Uterus (tissue), 4 donors: Measurements from ENCODE around the gene TRIM34. TPM values are rescaled to one million over a fixed set of nuclear protein-coding genes. Genes with fewer than 3 reads are reported as not detected.
"Not testable (repeated sequence)": the region's sequence is repeated elsewhere in the genome, so short reads cannot be mapped to it uniquely, and the experiment has no call there.

Source experiments
- DNase-seq, 2 donors: peaks; one replicate each; pipeline ENCODE4 v3.0.0-alpha.2; 2019 to 2020
- H3K27ac ChIP-seq, 2 donors: fragments of 200-600 bp; sonication (generic); 1 replicate in 1 of 2; 2 replicates in 1 of 2; pipeline ENCODE4 v1.5.1; 2016 to 2018
- H3K27me3 ChIP-seq, 2 donors: fragments of 200-600 bp; sonication (generic); one replicate each; pipeline ENCODE4 v1.5.1; 2018 to 2019; ENCODE audit warnings: control low read depth in 1 of 2
- H3K36me3 ChIP-seq, 2 donors: fragments of 200-600 bp; sonication (generic); one replicate each; pipeline ENCODE4 v1.5.1; 2019; ENCODE audit warnings: control low read depth in 1 of 2
- H3K4me1 ChIP-seq, 2 donors: fragments of 200-600 bp; sonication (generic); one replicate each; pipeline ENCODE4 v1.5.1; 2018 to 2019; ENCODE audit warnings: control low read depth in 1 of 2
- H3K4me3 ChIP-seq, 2 donors: fragments of 200-600 bp; sonication (generic); 1 replicate in 1 of 2; 2 replicates in 1 of 2; pipeline ENCODE4 v1.5.1; 2018 to 2019; ENCODE audit warnings: mild to moderate bottlenecking in 1 of 2
- H3K9me3 ChIP-seq, 2 donors: fragments of 200-600 bp; sonication (generic); one replicate each; pipeline ENCODE4 v1.5.1; 2019; ENCODE audit warnings: control low read depth in 1 of 2
- CTCF ChIP-seq, 4 experiments: fragments of 200-600 bp in 2 of 4; fragments of 450-650 bp in 2 of 4; sonication (generic) in 2 of 4; IDR thresholded peaks; one replicate each; pipeline ENCODE4 v1.5.1; 2016 to 2019; ENCODE audit warnings: antibody characterized with exemption in 4 of 4, mild to moderate bottlenecking in 2 of 4, moderate library complexity in 1 of 4
- POLR2A ChIP-seq, 2 donors: fragments of 450-650 bp; IDR thresholded peaks; one replicate each; pipeline ENCODE4 v1.6.1; 2016; ENCODE audit warnings: antibody characterized with exemption in 2 of 2, mild to moderate bottlenecking in 1 of 2, moderate library complexity in 1 of 2
- intact Hi-C: fragments of 100-400 bp; cut with DNase I; formaldehyde crosslinking; loops from one replicate; pipeline ENCODE4 v1.15.1; 2023; ENCODE audit warnings: low total_unique reads
- total RNA-seq, 4 donors: library from RNA; depleted of rRNA in 3 of 4; stranded (reverse); fragments of >200 nt in 3 of 4; gene quantifications; one replicate each; pipeline versions ENCODE4 v1.1.0 to v1.2.4, GENCODE V29; 2014 to 2023
- donor health status: DM: yes; HTN: yes; CAD: no.

Gene TRIM34
- total RNA-seq, 4 donors from 2014 or later: 1.5 to 12.2 (median 6.0) TPM

- H3K4me1 ChIP-seq: no peaks in the 10 kb centered on the region
- intact Hi-C loops: no loop called here
- TF ChIP-seq CTCF (IDR thresholded peaks at IDR 0.05) (no peak), POLR2A (IDR thresholded peaks at IDR 0.05) (peak; percentile 15 to 42)
- H3K27me3 ChIP-seq: no peaks in the 10 kb centered on the region
- H3K4me3 ChIP-seq: peak overlapping the region; percentile 41 to 47
- H3K9me3 ChIP-seq: no peaks in the 10 kb centered on the region
- H3K36me3 ChIP-seq: no peaks in the 10 kb centered on the region
- peak overlapping the region; percentile 86 to 98 for H3K27ac ChIP-seq
- peak in 1 of 2 donors; percentile 33 for DNase-seq
These were observed 65.9 kb downstream of the TRIM34 start for GRCh38 chr11:5690736-5691135.

GRCh38 chr11:5691238-5691963 lies 66.6 kb downstream of the TRIM34 start:
- intact Hi-C loops, H3K9me3 ChIP-seq, DNase-seq, H3K36me3 ChIP-seq, H3K27me3 ChIP-seq, H3K4me1 ChIP-seq: not testable (repeated sequence)
- Histone ChIP-seq H3K4me3 (peak overlapping the region; percentile 41 to 47), H3K27ac (peak overlapping the region; percentile 86 to 98)

GRCh38 chr11:5691964-5692361 lies 67.2 kb downstream of the TRIM34 start:
- Histone ChIP-seq H3K36me3 (no peaks in the 10 kb centered on the region), H3K4me3 (no peak overlapping the region), H3K27ac (peak overlapping the region; percentile 46 to 98), H3K4me1 (no peaks in the 10 kb centered on the region), H3K9me3 (no peaks in the 10 kb centered on the region), H3K27me3 (no peaks in the 10 kb centered on the region)
- no peak for TF ChIP-seq POLR2A (IDR thresholded peaks at IDR 0.05)
- TF ChIP-seq CTCF (IDR thresholded peaks at IDR 0.05): no peak
- intact Hi-C loops: no loop called here
- DNase-seq: no peak

Other genes with a start within 250 kb of the TRIM34 start
- not detected for gene OR51M1, start 241.2 kb upstream of the TRIM34 start, total RNA-seq
- not detected for gene OR51Q1, start 202.9 kb upstream of the TRIM34 start, total RNA-seq
- gene OR51I1, start 183.5 kb upstream of the TRIM34 start, total RNA-seq: 1 to 10 TPM in 2 of 4 donors, not detected in 2; 1.6 to 5.0 TPM
- gene OR51I2, start 175.7 kb upstream of the TRIM34 start, total RNA-seq: not detected
- not detected for gene OR52D1, start 136.3 kb upstream of the TRIM34 start, total RNA-seq
- gene UBQLN3, start 115.0 kb upstream of the TRIM34 start, total RNA-seq: 1 to 10 TPM in 3 of 4 donors, under 1 TPM in 1; 0.29 to 2.2 (median 1.4) TPM
- gene UBQLNL, start 108.3 kb upstream of the TRIM34 start, total RNA-seq: 10 to 100 TPM in 1 of 4 donors, 1 to 10 TPM in 3; 1.0 to 10.8 (median 4.7) TPM
- 10 to 100 TPM in 1 of 4 donors, 1 to 10 TPM in 2, not detected in 1; 2.1 to 13.8 (median 2.1) TPM for gene OR52H1, start 76.5 kb upstream of the TRIM34 start, total RNA-seq
- not detected for gene OR52B6, start 44.1 kb upstream of the TRIM34 start, total RNA-seq
- 10 to 100 TPM in 1 of 4 donors, 1 to 10 TPM in 3; 4.3 to 11.5 (median 7.2) TPM for gene TRIM6, start 28.4 kb upstream of the TRIM34 start, total RNA-seq
- gene TRIM5, start 60.1 kb downstream of the TRIM34 start, total RNA-seq: 10 to 100 TPM in 3 of 4 donors, 1 to 10 TPM in 1; 4.4 to 50.4 (median 37.4) TPM
- gene TRIM22, start 64.8 kb downstream of the TRIM34 start, total RNA-seq: 10 to 100 TPM; 10.9 to 64.8 (median 25.4) TPM
- gene OR56B1, start 111.4 kb downstream of the TRIM34 start, total RNA-seq: under 1 TPM in 1 of 4 donors, not detected in 3; 0.79 TPM
- gene OR52N4, start 129.2 kb downstream of the TRIM34 start, total RNA-seq: 1 to 10 TPM in 1 of 4 donors, not detected in 3; 1.9 TPM
- gene OR52N5, start 158.4 kb downstream of the TRIM34 start, total RNA-seq: under 1 TPM in 1 of 4 donors, not detected in 3; 0.14 TPM
- gene OR52N1, start 166.3 kb downstream of the TRIM34 start, total RNA-seq: under 1 TPM in 1 of 4 donors, not detected in 3; 0.07 TPM
- gene OR52N2, start 183.9 kb downstream of the TRIM34 start, total RNA-seq: not detected
- not detected for gene OR52E6, start 216.9 kb downstream of the TRIM34 start, total RNA-seq
- not detected for gene OR52E8, start 232.7 kb downstream of the TRIM34 start, total RNA-seq